HG03159 (cell line): ENCODE data around the gene SLC25A29.

Source experiments
- ATAC-seq: cut with Tn5 transposase; IDR thresholded peaks from one replicate; pipeline ENCODE4 v1.9.1; 2021; ENCODE audit warnings: mild to moderate bottlenecking, moderate library complexity; ENCODE audit not compliant: unreplicated experiment

The SLC25A29 gene

GRCh38 chr14:100282766-100283419 lies 23.4 kb downstream of the SLC25A29 start:
- ATAC-seq: no peak

GRCh38 chr14:100282083-100282350 lies 24.2 kb downstream of the SLC25A29 start:
- no peak for ATAC-seq

GRCh38 chr14:100281286-100282082 lies 24.8 kb downstream of the SLC25A29 start:
- ATAC-seq: no peak

DNA sequence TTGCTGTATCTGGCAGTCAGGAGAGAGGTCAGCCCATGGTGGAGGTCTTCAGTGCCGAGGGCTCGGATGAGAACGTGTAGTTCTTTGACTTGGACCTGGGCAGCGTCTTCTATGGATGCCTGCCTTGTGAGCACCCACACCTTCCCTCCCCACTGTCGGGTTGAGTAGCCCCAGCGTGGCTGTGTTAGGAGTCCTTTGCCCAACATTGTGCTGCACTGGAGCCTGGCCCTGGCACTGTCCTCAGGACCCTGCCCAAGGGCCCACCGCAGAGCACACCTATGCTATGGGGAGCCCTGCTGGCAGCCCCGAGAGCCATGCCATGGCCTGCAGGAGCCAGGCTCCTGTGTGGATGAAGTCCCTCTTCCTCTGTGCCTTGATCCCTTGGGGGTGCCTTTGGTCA lies 26.7 kb downstream of the SLC25A29 start:
- no peak for ATAC-seq

DNA sequence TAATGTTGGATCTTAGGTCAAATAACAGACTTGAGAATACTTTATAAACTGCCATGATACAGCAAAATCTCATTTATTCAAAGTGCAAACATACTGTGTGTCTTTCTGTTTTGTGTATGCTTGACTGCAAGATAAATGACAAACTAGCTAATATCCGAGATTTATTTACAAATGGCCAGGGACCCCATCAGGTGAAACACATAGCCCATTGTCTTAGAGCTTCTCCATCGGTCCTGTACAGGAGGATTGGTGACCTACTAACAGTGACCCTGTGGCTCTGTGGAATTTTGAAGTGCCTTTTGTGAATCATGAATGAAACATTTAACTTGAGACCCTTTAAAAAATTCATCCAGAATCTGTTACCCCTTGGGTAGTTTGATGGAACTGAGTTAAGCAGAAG lies 27.1 kb downstream of the SLC25A29 start:
- no peak for ATAC-seq

GRCh38 chr14:100278702-100279101 lies 27.5 kb downstream of the SLC25A29 start:
- ATAC-seq: peak; percentile 61

DNA sequence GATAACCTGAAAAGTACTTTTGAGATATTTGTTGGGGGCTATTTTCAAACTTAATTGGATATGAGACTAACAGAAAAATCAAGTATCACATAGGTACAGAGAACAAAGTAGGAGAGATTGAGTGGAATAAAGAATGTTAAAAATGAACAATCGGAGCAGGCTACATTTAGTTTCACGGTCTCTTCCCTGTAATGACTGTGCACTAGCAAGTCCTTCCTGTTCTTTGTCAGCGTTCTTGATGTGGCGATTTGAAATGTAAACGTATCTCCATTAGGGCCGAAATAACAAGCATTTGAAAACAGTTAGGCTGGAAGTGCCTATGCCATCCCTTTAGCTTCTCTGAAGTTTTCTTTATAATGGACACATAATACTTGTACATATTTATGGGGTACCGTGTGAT lies 31.0 kb downstream of the SLC25A29 start:
- no peak for ATAC-seq

- no peak for ATAC-seq
Observed at GRCh38 chr14:100274250-100274649, 32.0 kb downstream of the SLC25A29 start.

DNA sequence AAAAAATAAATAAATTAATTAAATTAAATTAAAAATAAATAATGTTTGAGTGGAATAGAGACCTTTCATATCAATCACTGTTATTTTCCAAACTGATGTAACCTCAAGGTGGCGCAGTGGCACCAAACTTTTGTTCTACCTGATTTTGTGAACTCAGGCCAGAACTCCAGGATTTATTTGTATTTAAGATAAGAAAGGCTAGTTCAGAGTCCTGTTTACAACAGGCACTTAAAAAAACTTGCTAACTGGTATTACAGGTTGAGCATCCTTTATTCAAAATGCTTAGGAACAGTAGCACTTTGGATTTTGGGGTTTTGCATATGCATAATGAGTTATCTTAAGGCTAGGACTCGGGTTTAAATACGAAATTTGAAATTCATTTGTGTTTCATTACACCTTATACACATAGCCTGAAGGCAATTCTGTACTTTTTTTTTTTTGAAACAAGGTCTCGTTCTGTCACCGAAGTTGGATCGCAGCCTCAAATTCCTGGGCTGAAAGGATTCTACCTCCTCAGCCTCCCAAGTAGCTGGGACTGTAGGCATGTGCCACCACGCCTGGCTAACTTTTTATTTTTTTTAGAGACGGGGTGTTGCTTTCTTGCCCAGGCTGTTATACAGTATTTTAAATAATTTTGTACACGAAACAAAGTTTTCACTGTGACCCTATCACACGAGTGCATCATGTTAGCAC lies 34.9 kb downstream of the SLC25A29 start:
- no peak for ATAC-seq

DNA sequence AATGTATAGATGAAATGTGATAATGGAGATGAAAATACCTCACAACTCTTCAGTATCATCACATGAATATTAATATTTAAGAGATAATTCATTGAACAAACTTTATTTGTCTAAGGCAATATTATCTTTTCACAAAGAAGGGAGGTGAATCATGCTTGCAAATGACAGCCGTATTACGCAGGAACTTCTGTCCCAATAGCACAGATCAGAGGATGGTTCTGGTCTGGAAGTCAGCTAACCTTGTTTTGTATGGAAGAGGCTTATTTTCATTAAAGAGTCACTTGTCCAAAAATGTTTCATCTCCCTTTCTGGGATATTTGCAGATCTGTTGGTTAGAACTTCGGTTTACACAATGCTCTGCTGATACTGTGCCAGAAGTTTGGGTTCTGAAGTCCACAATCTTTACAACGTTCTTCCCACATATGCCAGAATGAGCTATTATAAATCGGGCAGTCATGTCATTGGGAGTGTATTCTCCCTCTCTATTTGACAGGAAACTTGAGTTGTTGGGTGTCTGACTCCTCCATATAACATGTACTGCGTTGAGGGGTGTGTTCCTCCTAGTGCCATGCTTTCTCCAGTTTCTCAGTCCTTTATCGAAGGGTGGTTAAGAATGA lies 37.5 kb downstream of the SLC25A29 start:
- no peak for ATAC-seq

DNA sequence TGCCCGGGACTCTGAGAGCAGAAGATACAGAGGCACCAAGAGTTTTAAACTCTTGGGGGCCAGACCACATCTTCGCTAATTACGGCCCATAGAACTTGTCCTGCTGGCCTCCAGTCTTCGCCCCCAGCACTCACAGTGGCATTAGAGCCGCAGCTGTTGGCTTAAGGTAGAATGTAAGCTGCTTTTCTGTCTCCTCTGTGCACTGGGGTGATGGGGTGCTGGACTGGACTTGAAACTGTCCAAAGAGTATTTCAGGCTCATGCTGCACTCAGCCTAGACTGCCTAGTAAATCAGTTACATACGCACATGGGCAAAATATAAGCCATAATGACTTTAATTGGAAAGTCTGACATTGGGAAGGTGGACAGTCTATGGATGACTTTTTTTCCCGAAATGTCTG lies 38.3 kb downstream of the SLC25A29 start:
- no peak for ATAC-seq

GRCh38 chr14:100263141-100263540 lies 43.1 kb downstream of the SLC25A29 start:
- ATAC-seq: no peak

DNA sequence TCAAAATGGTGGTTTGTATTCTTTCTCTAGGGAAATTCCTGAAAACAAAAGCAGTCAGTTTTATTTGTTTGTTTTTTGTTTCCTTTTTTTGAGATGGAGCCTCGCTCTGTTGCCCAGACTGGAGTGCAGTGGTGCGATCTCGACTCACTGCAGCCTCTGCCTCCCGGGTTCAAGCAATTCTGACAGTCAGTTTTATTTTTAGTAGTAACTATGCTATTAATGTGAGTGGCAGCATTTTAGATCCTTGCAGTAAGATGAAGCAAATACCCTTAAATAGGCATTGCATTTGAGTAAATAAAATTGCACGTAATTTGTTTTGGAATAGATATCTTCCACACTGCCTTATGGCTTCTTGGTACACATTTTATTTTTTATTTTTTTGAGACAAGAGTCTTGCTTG lies 43.7 kb downstream of the SLC25A29 start:
- ATAC-seq: no peak

DNA sequence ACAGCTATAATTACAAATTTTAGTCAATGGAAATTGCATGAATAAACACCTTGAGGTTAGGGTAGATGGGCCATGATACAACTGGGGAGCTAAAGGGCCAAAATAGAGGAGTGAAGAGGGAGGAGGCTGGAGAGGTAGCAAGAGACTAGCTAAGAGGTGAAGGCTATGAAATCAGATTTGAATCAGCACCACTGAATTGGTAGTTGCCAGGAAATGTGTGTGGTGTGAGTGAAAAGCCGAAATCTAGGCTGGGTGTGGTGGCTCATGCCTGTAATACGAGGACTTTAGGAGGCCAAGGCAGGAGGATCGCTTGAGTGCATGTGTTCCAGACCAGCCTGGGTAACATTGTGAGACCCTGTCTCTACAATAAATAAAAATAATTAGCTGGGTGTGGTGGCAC lies 44.6 kb downstream of the SLC25A29 start:
- no peak for ATAC-seq

DNA sequence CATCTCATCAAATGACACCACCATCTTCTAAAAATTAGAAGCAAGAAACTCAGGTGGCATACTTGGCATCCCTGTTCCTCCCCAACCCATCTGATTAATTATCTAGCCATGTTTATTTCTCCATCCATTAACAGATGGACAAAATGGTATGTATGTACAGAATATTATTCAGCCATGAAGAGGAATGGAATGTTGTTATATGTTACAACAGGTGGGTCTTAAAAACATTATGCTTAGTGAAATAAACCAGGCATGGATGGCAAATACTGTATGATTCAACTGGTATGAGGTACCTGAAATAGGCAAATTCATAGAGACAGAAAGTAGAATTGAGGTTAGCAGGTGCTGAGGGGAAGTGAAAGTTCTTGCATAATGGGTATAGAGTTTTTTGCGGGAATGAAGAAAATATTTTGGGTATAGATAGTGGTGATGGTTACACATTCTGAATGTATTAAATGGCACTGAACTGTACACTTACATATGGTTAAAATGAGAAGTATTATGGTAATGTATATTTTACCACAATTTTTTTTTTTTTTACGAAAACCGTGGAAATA lies 49.8 kb downstream of the SLC25A29 start:
- ATAC-seq: peak; percentile 87

DNA sequence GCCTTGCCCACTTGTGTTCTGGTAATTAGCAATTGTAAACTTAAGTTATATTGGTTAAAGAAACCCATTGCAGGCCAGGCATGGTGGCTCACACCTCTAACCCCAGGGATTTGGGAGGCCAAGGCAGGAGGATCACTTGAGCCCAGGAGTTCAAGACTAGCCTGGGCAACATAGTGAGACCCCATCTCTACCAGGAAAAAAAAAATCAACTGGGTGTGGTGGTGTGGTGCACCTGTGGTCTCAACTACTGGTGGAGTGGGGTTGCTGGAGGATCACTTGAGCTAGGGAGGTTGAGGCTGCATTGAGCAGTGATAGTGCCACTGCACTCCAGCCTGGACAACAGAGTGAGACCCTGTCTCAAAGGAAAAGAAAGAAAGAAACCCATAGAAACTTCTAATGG lies 53.6 kb downstream of the SLC25A29 start:
- no peak for ATAC-seq

GRCh38 chr14:100250732-100251465 lies 55.3 kb downstream of the SLC25A29 start:
- no peak for ATAC-seq

- no peak for ATAC-seq
Observed at GRCh38 chr14:100246809-100247428, 59.3 kb downstream of the SLC25A29 start.

DNA sequence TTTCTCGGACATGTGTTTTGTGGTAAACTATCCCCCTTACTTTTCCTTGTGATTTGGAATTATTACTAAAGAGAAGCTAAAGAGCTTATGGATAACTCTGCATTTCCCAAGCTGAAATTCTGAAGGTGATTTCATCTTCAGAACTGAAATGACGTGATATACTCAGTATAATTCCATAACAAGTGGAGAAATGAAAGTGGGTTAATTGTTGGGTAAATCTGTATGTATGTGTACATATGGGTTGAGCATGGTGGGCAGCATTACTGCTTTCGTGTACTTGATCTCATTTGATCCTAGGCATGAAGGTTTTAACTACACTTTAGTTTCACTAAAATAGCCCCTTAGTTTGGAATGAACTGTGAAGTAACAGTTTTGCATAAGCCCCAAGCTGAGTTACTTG lies 63.2 kb downstream of the SLC25A29 start:
- no peak for ATAC-seq

DNA sequence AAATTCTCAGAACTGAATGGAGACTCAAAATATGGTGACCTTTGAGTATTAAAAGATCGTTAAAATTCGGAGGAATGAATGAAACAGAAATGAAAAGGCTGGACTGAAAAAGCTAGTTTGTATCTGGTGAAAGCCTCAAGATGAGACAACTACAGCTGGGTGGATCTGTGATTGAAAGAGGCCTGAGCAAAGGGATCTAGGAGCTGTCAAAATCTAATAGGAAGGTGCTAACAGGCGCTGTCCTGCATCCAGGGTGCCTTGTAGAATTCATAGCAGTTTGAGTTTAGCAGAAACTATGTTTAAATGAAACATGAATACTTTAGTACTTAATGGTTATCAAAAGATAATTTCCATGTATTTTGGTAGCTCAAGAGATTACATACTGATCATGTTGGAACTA lies 65.0 kb downstream of the SLC25A29 start:
- no peak for ATAC-seq
